GM04504 (cell line): Measurements from ENCODE around the gene SH3RF1.

Experiments
- DNase-seq: peaks from one replicate; pipeline ENCODE4 v3.0.0-alpha.2; 2012; ENCODE audit warnings: low read depth

SH3RF1 gene

GRCh38 chr4:169103966-169104412 lies 166.8 kb downstream of the SH3RF1 start:
- DNase-seq, result no peak

GRCh38 chr4:169102026-169102425 lies 168.7 kb downstream of the SH3RF1 start:
- DNase-seq, result no peak

- no peak for DNase-seq
Observed at GRCh38 chr4:169100670-169101101, 170.1 kb downstream of the SH3RF1 start.

GRCh38 chr4:169099771-169100180 lies 171.0 kb downstream of the SH3RF1 start:
- peak; percentile 14 for DNase-seq

- no peak for DNase-seq
Observed at GRCh38 chr4:169098969-169099690, 171.6 kb downstream of the SH3RF1 start.

GRCh38 chr4:169098532-169098931 lies 172.2 kb downstream of the SH3RF1 start:
- no peak for DNase-seq

GRCh38 chr4:169098054-169098497 lies 172.7 kb downstream of the SH3RF1 start:
- no peak for DNase-seq

GRCh38 chr4:169096221-169096620 lies 174.5 kb downstream of the SH3RF1 start:
- DNase-seq, result no peak

- DNase-seq, result no peak
Observed at GRCh38 chr4:169094656-169095231, 176.0 kb downstream of the SH3RF1 start.

GRCh38 chr4:169092889-169093522 lies 177.8 kb downstream of the SH3RF1 start:
- no peak for DNase-seq

- no peak for DNase-seq
Observed at GRCh38 chr4:169090484-169091215, 180.1 kb downstream of the SH3RF1 start.

- DNase-seq, result no peak
Observed at GRCh38 chr4:169089004-169089403, 181.8 kb downstream of the SH3RF1 start.

- no peak for DNase-seq
Observed at GRCh38 chr4:169084954-169085353, 185.8 kb downstream of the SH3RF1 start.

GRCh38 chr4:169080981-169081380 lies 189.8 kb downstream of the SH3RF1 start:
- DNase-seq, result no peak

- DNase-seq, result no peak
Observed at GRCh38 chr4:169079942-169080827, 190.6 kb downstream of the SH3RF1 start.

GRCh38 chr4:169074117-169074516 lies 196.6 kb downstream of the SH3RF1 start:
- no peak for DNase-seq

- no peak for DNase-seq
Observed at GRCh38 chr4:169071747-169072146, 199.0 kb downstream of the SH3RF1 start.

- no peak for DNase-seq
Observed at GRCh38 chr4:169070895-169071218, 199.9 kb downstream of the SH3RF1 start.

GRCh38 chr4:169070071-169070894 lies 200.5 kb downstream of the SH3RF1 start:
- no peak for DNase-seq

- no peak for DNase-seq
Observed at GRCh38 chr4:169068423-169068822, 202.3 kb downstream of the SH3RF1 start.

- DNase-seq, result no peak
Observed at GRCh38 chr4:169066934-169067333, 203.8 kb downstream of the SH3RF1 start.
